MM.1S (cell line): ENCODE data around the gene CCDC146.

Experiments used
- DNase-seq: peaks from one replicate; pipeline ENCODE4 v3.0.0-alpha.2; 2015
- H2AFZ ChIP-seq: fragments of 300-600 bp; sonication (generic); 2 replicates; pipeline ENCODE4 v1.6.0; 2016; ENCODE audit warnings: antibody characterized with exemption, low read length
- H3F3A ChIP-seq: fragments of 300-600 bp; sonication (generic); 2 replicates; pipeline ENCODE4 v1.6.1; 2016; ENCODE audit warnings: mild to moderate bottlenecking, antibody characterized with exemption, low read length, moderate library complexity, mixed read lengths; ENCODE audit not compliant: insufficient read depth
- H3K27ac ChIP-seq: fragments of 300-600 bp; sonication (generic); 2 replicates; pipeline ENCODE4 v1.5.1; 2016; ENCODE audit warnings: mild to moderate bottlenecking, low read length
- H3K27me3 ChIP-seq: fragments of 300-600 bp; sonication (generic); replicated peaks from 2 replicates; pipeline ENCODE4 v1.6.0; 2016; ENCODE audit warnings: low read length; ENCODE audit not compliant: insufficient read depth
- H3K36me3 ChIP-seq: fragments of 300-600 bp; sonication (generic); replicated peaks from 2 replicates; pipeline ENCODE4 v1.6.1; 2016; ENCODE audit warnings: mild to moderate bottlenecking, low read length, mixed read lengths; ENCODE audit not compliant: insufficient read depth
- H3K4me1 ChIP-seq: fragments of 300-600 bp; sonication (generic); 2 replicates; pipeline ENCODE4 v1.6.1; 2016; ENCODE audit warnings: low read length, mixed read lengths
- H3K4me2 ChIP-seq: fragments of 300-600 bp; sonication (generic); 2 replicates; pipeline ENCODE4 v1.6.0; 2016; ENCODE audit warnings: low read depth, low read length
- H3K4me3 ChIP-seq: fragments of 300-600 bp; sonication (generic); 2 replicates; pipeline ENCODE4 v1.5.1; 2016; ENCODE audit warnings: low read length, mixed read lengths
- H3K79me2 ChIP-seq: fragments of 300-600 bp; sonication (generic); 2 replicates; pipeline ENCODE4 v1.6.1; 2016; ENCODE audit warnings: mixed run types, low read length, mixed read lengths
- H3K9ac ChIP-seq: fragments of 300-600 bp; sonication (generic); 2 replicates; pipeline ENCODE4 v1.6.1; 2016; ENCODE audit warnings: low read length, mixed read lengths
- H3K9me2 ChIP-seq: fragments of 300-600 bp; sonication (generic); replicated peaks from 2 replicates; pipeline ENCODE4 v1.6.1; 2016; ENCODE audit warnings: mild to moderate bottlenecking, low read length, mixed read lengths; ENCODE audit not compliant: insufficient read depth
- H3K9me3 ChIP-seq: fragments of 300-600 bp; sonication (generic); replicated peaks from 2 replicates; pipeline ENCODE4 v1.6.1; 2016; ENCODE audit warnings: mild to moderate bottlenecking, low read length, mixed read lengths; ENCODE audit not compliant: insufficient read depth
- H4K20me1 ChIP-seq: fragments of 300-600 bp; sonication (generic); 2 replicates; pipeline ENCODE4 v1.6.1; 2016; ENCODE audit warnings: mild to moderate bottlenecking, low read length, moderate library complexity, mixed read lengths; ENCODE audit not compliant: insufficient read depth
- CTCF ChIP-seq: fragments of 300-600 bp; sonication (generic); IDR thresholded peaks from 2 replicates; pipeline ENCODE4 v1.5.1; 2016; ENCODE audit warnings: antibody characterized with exemption, low read length, mixed read lengths
- EZH2 ChIP-seq: fragments of 300-600 bp; sonication (generic); optimal IDR thresholded peaks from 2 replicates; pipeline ENCODE3; 2017; ENCODE audit warnings: low read depth, mild to moderate bottlenecking, antibody characterized with exemption, low read length, mixed read lengths
- EZH2phosphoT487 ChIP-seq: fragments of 300-600 bp; sonication (generic); IDR thresholded peaks from 2 replicates; pipeline ENCODE4 v1.6.1; 2018; ENCODE audit warnings: antibody characterized with exemption, low read length

The CCDC146 gene

GRCh38 chr7:77339726-77340125 is 217.3 kb downstream of the CCDC146 start:
- H3K27ac ChIP-seq, result no peak overlapping the region
- H3K36me3 ChIP-seq, result no peaks in the 10 kb centered on the region

More at GRCh38 chr7:77339726-77340125, 217.3 kb downstream of the CCDC146 start:
- Histone ChIP-seq H3K4me2 (no peak overlapping the region), H3K4me1 (peaks cover 12% of the 10 kb centered on the region), H3K9me3 (no peaks in the 10 kb centered on the region), H3K4me3 (no peak overlapping the region), H2AFZ (no peak overlapping the region), H3F3A (peaks cover 10% of the 10 kb centered on the region; the same call in 1 of the 2 replicates), H3K27me3 (no peaks in the 10 kb centered on the region), H3K9me2 (no peaks in the 10 kb centered on the region), H4K20me1 (no peaks in the 10 kb centered on the region), H3K79me2 (no peaks in the 10 kb centered on the region), H3K9ac (no peak overlapping the region)
- DNase-seq, result no peak
- no peak for TF ChIP-seq EZH2
- no peak for TF ChIP-seq EZH2phosphoT487
- no peak for TF ChIP-seq CTCF
